H9 (cell line): Measurements from ENCODE around the gene ATL1. TPM values are rescaled to one million over a fixed set of nuclear protein-coding genes. Genes with fewer than 3 reads are reported as not detected.

ENCODE experiments used
- DNase-seq: peaks from one replicate; pipeline ENCODE4 v3.0.0-alpha.2; 2017
- H2AFZ ChIP-seq: one replicate; pipeline ENCODE4 v1.6.1; 2013; ENCODE audit warnings: mild to moderate bottlenecking, low read length, control low read depth, moderate library complexity
- H2AK5ac ChIP-seq: 2 replicates; pipeline ENCODE4 v1.6.1; 2013; ENCODE audit warnings: low read length, control low read depth, mixed read lengths; ENCODE audit not compliant: insufficient read length
- H2BK120ac ChIP-seq: one replicate; pipeline ENCODE4 v1.6.1; 2013; ENCODE audit warnings: low read depth, mild to moderate bottlenecking, low read length, control low read depth, inconsistent platforms; ENCODE audit not compliant: poor library complexity, severe bottlenecking
- H2BK12ac ChIP-seq: 2 replicates; pipeline ENCODE4 v1.6.1; 2013; ENCODE audit warnings: low read length, control low read depth, mixed read lengths, low read depth; ENCODE audit not compliant: insufficient read length
- H2BK15ac ChIP-seq: 2 replicates; pipeline ENCODE4 v1.6.1; 2013; ENCODE audit warnings: low read depth, low read length, control low read depth
- H2BK20ac ChIP-seq: one replicate; pipeline ENCODE4 v1.6.1; 2013; ENCODE audit warnings: low read depth, mild to moderate bottlenecking, low read length, control low read depth, inconsistent platforms; ENCODE audit not compliant: poor library complexity, severe bottlenecking
- H2BK5ac ChIP-seq: 2 replicates; pipeline ENCODE4 v1.6.1; 2013; ENCODE audit warnings: low read length, control low read depth, mixed read lengths; ENCODE audit not compliant: insufficient read length
- H3K14ac ChIP-seq: 2 replicates; pipeline ENCODE4 v1.6.1; 2013; ENCODE audit warnings: low read length, control low read depth; ENCODE audit not compliant: insufficient read depth
- H3K18ac ChIP-seq: 2 replicates; pipeline ENCODE4 v1.6.1; 2013; ENCODE audit warnings: low read depth, mild to moderate bottlenecking, mixed read lengths, low read length, control low read depth; ENCODE audit not compliant: insufficient read length
- H3K23ac ChIP-seq: 2 replicates; pipeline ENCODE4 v1.6.1; 2013; ENCODE audit warnings: low read length, control low read depth, mixed read lengths, low read depth; ENCODE audit not compliant: insufficient read length
- H3K23me2 ChIP-seq: 2 replicates; pipeline ENCODE4 v1.6.1; 2013; ENCODE audit warnings: low read depth, mild to moderate bottlenecking, mixed read lengths, low read length, control low read depth; ENCODE audit not compliant: insufficient read length, poor library complexity, severe bottlenecking
- H3K27ac ChIP-seq: 2 replicates; pipeline ENCODE4 v1.5.1; 2013; ENCODE audit warnings: low read length, control low read depth, mixed read lengths, low read depth; ENCODE audit not compliant: insufficient read length
- H3K27me3 ChIP-seq: 2 replicates; pipeline ENCODE4 v1.6.1; 2013; ENCODE audit warnings: low read length, control low read depth, inconsistent platforms; ENCODE audit not compliant: insufficient read depth
- H3K4ac ChIP-seq: 2 replicates; pipeline ENCODE4 v1.6.1; 2013; ENCODE audit warnings: low read depth, mild to moderate bottlenecking, control low read depth, inconsistent platforms, low read length, moderate library complexity
- H3K4me1 ChIP-seq: 2 replicates; pipeline ENCODE4 v1.6.1; 2013; ENCODE audit warnings: low read length, control low read depth, inconsistent platforms; ENCODE audit not compliant: insufficient read depth
- H3K4me2 ChIP-seq: 2 replicates; pipeline ENCODE4 v1.6.1; 2013; ENCODE audit warnings: low read length, control low read depth, mixed read lengths; ENCODE audit not compliant: insufficient read length, insufficient read depth
- H3K56ac ChIP-seq: 2 replicates; pipeline ENCODE4 v1.6.1; 2013; ENCODE audit warnings: low read depth, mild to moderate bottlenecking, mixed read lengths, low read length, control low read depth; ENCODE audit not compliant: insufficient read length
- H3K79me1 ChIP-seq: 2 replicates; pipeline ENCODE4 v1.6.1; 2013; ENCODE audit warnings: low read depth, mild to moderate bottlenecking, moderate library complexity, low read length, control low read depth, inconsistent platforms; ENCODE audit not compliant: insufficient read depth, poor library complexity, severe bottlenecking
- H3K79me2 ChIP-seq: 2 replicates; pipeline ENCODE4 v1.6.1; 2013; ENCODE audit warnings: low read length, control low read depth, inconsistent platforms; ENCODE audit not compliant: insufficient read depth
- H3K9ac ChIP-seq: 2 replicates; pipeline ENCODE4 v1.6.1; 2013; ENCODE audit warnings: low read length, control low read depth, mixed read lengths; ENCODE audit not compliant: insufficient read length; ENCODE audit errors: extremely low read depth
- H3K9me3 ChIP-seq: one replicate; pipeline ENCODE4 v1.6.1; 2013; ENCODE audit warnings: low read depth, low read length, inconsistent platforms; ENCODE audit not compliant: control insufficient read depth
- H3T11ph ChIP-seq: one replicate; pipeline ENCODE4 v1.6.1; 2013; ENCODE audit warnings: mild to moderate bottlenecking, low read length, control low read depth, inconsistent platforms
- H4K20me1 ChIP-seq: one replicate; pipeline ENCODE4 v1.6.1; 2013; ENCODE audit not compliant: control insufficient read depth, insufficient read length, insufficient read depth
- H4K5ac ChIP-seq: 2 replicates; pipeline ENCODE4 v1.6.1; 2013; ENCODE audit warnings: low read depth, mild to moderate bottlenecking, mixed read lengths, low read length, control low read depth; ENCODE audit not compliant: insufficient read length
- H4K8ac ChIP-seq: replicated peaks from 2 replicates; pipeline ENCODE4 v1.6.1; 2013; ENCODE audit warnings: low read length, control low read depth, mixed read lengths, low read depth; ENCODE audit not compliant: insufficient read length
- H4K91ac ChIP-seq: 2 replicates; pipeline ENCODE4 v1.6.1; 2013; ENCODE audit warnings: low read depth, mild to moderate bottlenecking, moderate library complexity, mixed read lengths, low read length, control low read depth; ENCODE audit not compliant: insufficient read length
- H3K27ac Mint-ChIP-seq, 3 experiments: 2 replicates in 2 of 3; 3 replicates in 1 of 3; pipeline ENCODE4 v1.8.0; 2020 to 2021; ENCODE audit warnings: mixed read lengths in 3 of 3, mild to moderate bottlenecking in 1 of 3, moderate library complexity in 1 of 3
- H3K27me3 Mint-ChIP-seq: 2 replicates; pipeline ENCODE4 v1.8.0; 2021; ENCODE audit warnings: low read depth, mild to moderate bottlenecking, moderate library complexity, mixed read lengths
- H3K36me3 Mint-ChIP-seq, 3 experiments: 2 replicates in 2 of 3; 3 replicates in 1 of 3; pipeline ENCODE4 v1.8.0; 2020 to 2021; ENCODE audit warnings: low read depth in 3 of 3, mixed read lengths in 3 of 3; ENCODE audit not compliant: insufficient read depth in 1 of 3
- H3K4me1 Mint-ChIP-seq, 2 experiments: 2 replicates each; pipeline ENCODE4 v1.8.0; 2020; ENCODE audit warnings: mixed read lengths in 2 of 2
- H3K4me3 Mint-ChIP-seq, 2 experiments: 2 replicates in 1 of 2; 3 replicates in 1 of 2; pipeline ENCODE4 v1.8.0; 2020 to 2021; ENCODE audit warnings: mild to moderate bottlenecking in 2 of 2, mixed read lengths in 2 of 2, moderate library complexity in 1 of 2
- H3K9me3 Mint-ChIP-seq, 2 experiments: 2 replicates in 1 of 2; 3 replicates in 1 of 2; pipeline ENCODE4 v1.8.0; 2020; ENCODE audit warnings: mild to moderate bottlenecking in 2 of 2, mixed read lengths in 2 of 2, moderate library complexity in 1 of 2
- total RNA-seq: library from RNA; stranded (reverse); gene quantifications from 2 replicates; pipeline ENCODE4 v1.2.1, GENCODE V29; 2021
- TF ChIP-seq, protein P1 (sequence below): fragments of 200-600 bp; sonication (generic); conservative IDR thresholded peaks from 3 replicates; pipeline ENCODE4 v1.8.0; 2021; ENCODE audit warnings: antibody characterized with exemption, mild to moderate bottlenecking

Gene ATL1
- total RNA-seq, 1 experiment from 2014 or later, result 3.0 TPM

DNA sequence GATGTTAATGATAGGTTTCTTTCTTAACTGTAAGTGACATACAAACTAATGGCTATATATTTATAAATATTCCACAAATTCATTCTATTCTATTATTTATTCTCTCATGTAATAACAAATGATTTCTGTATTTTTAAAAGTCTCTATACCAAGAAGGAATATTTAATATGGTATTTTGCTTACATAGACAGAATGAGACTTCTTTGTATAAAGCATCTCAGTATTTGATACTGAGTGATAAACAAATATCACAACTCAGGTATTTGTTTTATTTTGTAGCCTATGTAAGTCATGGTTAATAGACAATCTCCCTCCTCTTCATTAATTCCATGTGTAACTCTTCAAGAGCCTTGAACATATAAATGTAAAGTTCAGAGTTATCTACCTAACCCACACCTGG lies 18.0 kb downstream of the ATL1 start:
- Mint-ChIP-seq H3K4me3 (no peak overlapping the region), H3K9me3 (no peaks in the 10 kb centered on the region), H3K27ac (no peak overlapping the region), H3K36me3 (no peaks in the 10 kb centered on the region), H3K4me1 (peaks cover 7% of the 10 kb centered on the region in 2 experiments), H3K27me3 (no peaks in the 10 kb centered on the region)
- H3K27ac ChIP-seq, result no peak overlapping the region
- H4K8ac ChIP-seq, result no peak overlapping the region
- no peaks in the 10 kb centered on the region for H4K20me1 ChIP-seq
- H4K91ac ChIP-seq, result no peak overlapping the region
- H3K14ac ChIP-seq, result no peak overlapping the region
- H3K27me3 ChIP-seq, result no peaks in the 10 kb centered on the region
- H3K9ac ChIP-seq, result no peak overlapping the region
- no peaks in the 10 kb centered on the region for H3K9me3 ChIP-seq
- no peak overlapping the region for H2BK20ac ChIP-seq
- TF ChIP-seq, protein P1, sequence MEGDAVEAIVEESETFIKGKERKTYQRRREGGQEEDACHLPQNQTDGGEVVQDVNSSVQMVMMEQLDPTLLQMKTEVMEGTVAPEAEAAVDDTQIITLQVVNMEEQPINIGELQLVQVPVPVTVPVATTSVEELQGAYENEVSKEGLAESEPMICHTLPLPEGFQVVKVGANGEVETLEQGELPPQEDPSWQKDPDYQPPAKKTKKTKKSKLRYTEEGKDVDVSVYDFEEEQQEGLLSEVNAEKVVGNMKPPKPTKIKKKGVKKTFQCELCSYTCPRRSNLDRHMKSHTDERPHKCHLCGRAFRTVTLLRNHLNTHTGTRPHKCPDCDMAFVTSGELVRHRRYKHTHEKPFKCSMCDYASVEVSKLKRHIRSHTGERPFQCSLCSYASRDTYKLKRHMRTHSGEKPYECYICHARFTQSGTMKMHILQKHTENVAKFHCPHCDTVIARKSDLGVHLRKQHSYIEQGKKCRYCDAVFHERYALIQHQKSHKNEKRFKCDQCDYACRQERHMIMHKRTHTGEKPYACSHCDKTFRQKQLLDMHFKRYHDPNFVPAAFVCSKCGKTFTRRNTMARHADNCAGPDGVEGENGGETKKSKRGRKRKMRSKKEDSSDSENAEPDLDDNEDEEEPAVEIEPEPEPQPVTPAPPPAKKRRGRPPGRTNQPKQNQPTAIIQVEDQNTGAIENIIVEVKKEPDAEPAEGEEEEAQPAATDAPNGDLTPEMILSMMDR, result no peak
- no peak overlapping the region for H2BK15ac ChIP-seq
- no peaks in the 10 kb centered on the region for H3K79me1 ChIP-seq
- no peak overlapping the region for H2BK5ac ChIP-seq
- H3K23ac ChIP-seq, result no peak overlapping the region
- no peak overlapping the region for H3T11ph ChIP-seq
- H3K4ac ChIP-seq, result no peak overlapping the region
- H3K79me2 ChIP-seq, result no peaks in the 10 kb centered on the region
- H3K4me1 ChIP-seq, result no peaks in the 10 kb centered on the region
- H3K4me2 ChIP-seq, result no peak overlapping the region
- no peak overlapping the region for H2AK5ac ChIP-seq
- H2AFZ ChIP-seq, result no peak overlapping the region
- no peak overlapping the region for H3K18ac ChIP-seq
- H4K5ac ChIP-seq, result no peak overlapping the region
- no peak overlapping the region for H3K56ac ChIP-seq
- H2BK12ac ChIP-seq, result no peak overlapping the region
- no peaks in the 10 kb centered on the region for H3K23me2 ChIP-seq
- DNase-seq, result no peak
- no peak overlapping the region for H2BK120ac ChIP-seq
